Muscle of back (tissue), 13 donors: ENCODE results near the gene CHRM1. TPM values are rescaled to one million over a fixed set of nuclear protein-coding genes. Genes with fewer than 3 reads are reported as not detected.
"Not testable (repeated sequence)": the region's sequence is repeated elsewhere in the genome, so short reads cannot be mapped to it uniquely, and the experiment has no call there.

ENCODE experiments used
- DNase-seq, 3 donors: peaks; one replicate each; pipeline versions ENCODE4 v3.0.0 to v3.0.0-alpha.2; 2013
- long read RNA-seq, 9 donors: transcript quantifications; one replicate each; lab custom pipeline, GENCODE V29; 2026
- polyA plus RNA-seq, 10 donors: library from polyadenylated mRNA; unstranded; fragments of 120-200 nt; gene quantifications; one replicate each; pipeline ENCODE4 v1.2.1, GENCODE V29; 2013; ENCODE audit not compliant: insufficient read length in 10 of 10

Gene CHRM1
- polyA plus RNA-seq, result under 1 TPM in 4 of 10 donors, not detected in 6; 0.05 to 0.49 (median 0.24) TPM
- long read RNA-seq, donor 1, result 0 reads
- long read RNA-seq, donor 2, result 0 reads
- long read RNA-seq, donor 3, result 0 reads
- long read RNA-seq, donor 4, result 0 reads
- long read RNA-seq, donor 5, result 0 reads
- long read RNA-seq, donor 6, result 0 reads
- long read RNA-seq, donor 7, result 0 reads
- long read RNA-seq, donor 8, result 0 reads
- long read RNA-seq, donor 9, result 0 reads

GRCh38 chr11:62921201-62921572, at the start of gene CHRM1:
Gene CHRM1, minus strand, starts transcription at chr11:62921363. Its CDS starts 10,263 bp downstream, at chr11:62911100.
- DNase-seq, result no peak

- no peak for DNase-seq
Measured at GRCh38 chr11:62965574-62965973, 44.4 kb upstream of the CHRM1 start.

- no peak for DNase-seq
Measured at GRCh38 chr11:62962391-62962790, 41.2 kb upstream of the CHRM1 start.

GRCh38 chr11:62961017-62961570, 39.9 kb upstream of the CHRM1 start:
- DNase-seq, result no peak

GRCh38 chr11:62959422-62959980, 38.3 kb upstream of the CHRM1 start:
- no peak for DNase-seq

- DNase-seq, result peak; percentile 78 to 92 (median 87)
Measured at GRCh38 chr11:62958547-62959421, 37.6 kb upstream of the CHRM1 start.

GRCh38 chr11:62957147-62957546, 36.0 kb upstream of the CHRM1 start:
- no peak for DNase-seq

- no peak for DNase-seq
Measured at GRCh38 chr11:62954478-62954877, 33.3 kb upstream of the CHRM1 start.

- DNase-seq, result no peak
Measured at GRCh38 chr11:62953811-62954210, 32.6 kb upstream of the CHRM1 start.

GRCh38 chr11:62948765-62949320, 27.7 kb upstream of the CHRM1 start:
- no peak for DNase-seq

- DNase-seq, result not testable (repeated sequence)
Measured at GRCh38 chr11:62945538-62945937, 24.4 kb upstream of the CHRM1 start.

GRCh38 chr11:62937528-62937927, 16.4 kb upstream of the CHRM1 start:
- DNase-seq, result not testable (repeated sequence)

- no peak for DNase-seq
Measured at GRCh38 chr11:62934496-62934785, 13.3 kb upstream of the CHRM1 start.

- no peak for DNase-seq
Measured at GRCh38 chr11:62933750-62934495, 12.8 kb upstream of the CHRM1 start.

- DNase-seq, result no peak
Measured at GRCh38 chr11:62933285-62933684, 12.1 kb upstream of the CHRM1 start.

GRCh38 chr11:62931499-62932278, 10.5 kb upstream of the CHRM1 start:
- no peak for DNase-seq

GRCh38 chr11:62930666-62931065, 9.5 kb upstream of the CHRM1 start:
- peak in 1 of 3 donors; percentile 41 for DNase-seq

- peak; percentile 30 to 84 (median 74) for DNase-seq
Measured at GRCh38 chr11:62930157-62930556, 9.0 kb upstream of the CHRM1 start.

- DNase-seq, result no peak
Measured at GRCh38 chr11:62928011-62928410, 6.8 kb upstream of the CHRM1 start.

- no peak for DNase-seq
Measured at GRCh38 chr11:62926680-62927455, 5.7 kb upstream of the CHRM1 start.
